ENCODE data around the gene APLP1. TPM values are rescaled to one million over a fixed set of nuclear protein-coding genes. Genes with fewer than 3 reads are reported as not detected.

The APLP1 gene
- total RNA-seq, 1 experiment from 2014 or later = 15.5 TPM

GRCh38 chr19:35842666-35843272 is 25.6 kb upstream of the APLP1 start (continued):
- no peak for TF ChIP-seq STAT6 (CRISPR knock-in tag; conservative IDR thresholded peaks at IDR 0.05; ENCODE audit: low read depth)
- TF ChIP-seq NFYB (CRISPR knock-in tag; conservative IDR thresholded peaks at IDR 0.05; ENCODE audit: low read depth) = no peak
- TF ChIP-seq CBFB (CRISPR knock-in tag; IDR thresholded peaks at IDR 0.05; ENCODE audit: low read depth) = no peak
- TF ChIP-seq ZNF512 (CRISPR knock-in tag; IDR thresholded peaks at IDR 0.05; ENCODE audit: borderline replicate concordance) = no peak

GRCh38 chr19:35843676-35844481 is 24.5 kb upstream of the APLP1 start:
- POLR2A ChIA-PET = interaction anchor here (0.9 to 1.0 kb wide), 2 partner anchors 9 to 103 kb away, joined by 3 to 5 read pairs; no protein-coding TSS in a partner anchor
- H3K36me3 Mint-ChIP-seq = no peaks in the 10 kb centered on the region
- peaks cover 22% of the 10 kb centered on the region for H3K4me1 Mint-ChIP-seq
- DNase-seq (ENCODE audit: low spot score) (peak; percentile 96), ATAC-seq (peak; percentile 88)
- H3K27me3 Mint-ChIP-seq (ENCODE audit: low read depth) = peaks cover 87% of the 10 kb centered on the region
- peak overlapping the region; percentile 76 for H3K4me3 Mint-ChIP-seq
- peaks cover 7% of the 10 kb centered on the region for H3K9me3 Mint-ChIP-seq
- TF ChIP-seq ZNF281 (CRISPR knock-in tag; IDR thresholded peaks at IDR 0.05) (no peak), ZBTB21 (CRISPR knock-in tag; IDR thresholded peaks at IDR 0.05; ENCODE audit: borderline replicate concordance) (no peak), SP1 (CRISPR knock-in tag; conservative IDR thresholded peaks at IDR 0.05) (0 out of 2 replicates have a peak, but pooled peaks have one; percentile 43)
- H3K27ac Mint-ChIP-seq = no peak overlapping the region
- CTCF ChIA-PET = interaction anchor here (0.9 to 2.7 kb wide), 3 partner anchors 24 to 96 kb away, joined by 3 to 17 read pairs (median 6); partner anchors contain the start of gene LIN37

- POLR2A ChIA-PET = interaction anchor here (0.9 to 1.0 kb wide), 2 partner anchors 9 to 104 kb away, joined by 3 to 5 read pairs; no protein-coding TSS in a partner anchor
- DNase-seq (ENCODE audit: low spot score) (no peak), ATAC-seq (no peak)
- H3K36me3 Mint-ChIP-seq = no peaks in the 10 kb centered on the region
- H3K4me3 Mint-ChIP-seq = peak overlapping the region; percentile 76
- peaks cover 22% of the 10 kb centered on the region for H3K4me1 Mint-ChIP-seq
- peaks cover 5% of the 10 kb centered on the region for H3K9me3 Mint-ChIP-seq
- peak; percentile 68 for TF ChIP-seq ZNF121 (CRISPR knock-in tag; IDR thresholded peaks at IDR 0.05)
- TF ChIP-seq CDX4 (CRISPR knock-in tag; IDR thresholded peaks at IDR 0.05; ENCODE audit: borderline replicate concordance) = no peak
- no peak overlapping the region for H3K27ac Mint-ChIP-seq
- CTCF ChIA-PET = interaction anchor here (1.0 to 2.7 kb wide), 5 partner anchors 16 to 60 kb away, joined by 3 to 17 read pairs (median 6); partner anchors contain the start of gene APLP1
- H3K27me3 Mint-ChIP-seq (ENCODE audit: low read depth) = peaks cover 89% of the 10 kb centered on the region
Observed at GRCh38 chr19:35844482-35845214, 23.7 kb upstream of the APLP1 start.

Measured in WTC11 (cell line).